ENCODE measurements around the gene JAZF1. TPM values are rescaled to one million over a fixed set of nuclear protein-coding genes. Genes with fewer than 3 reads are reported as not detected.

The JAZF1 gene
- total RNA-seq, 1 experiment from 2014 or later: 36.6 TPM

DNA sequence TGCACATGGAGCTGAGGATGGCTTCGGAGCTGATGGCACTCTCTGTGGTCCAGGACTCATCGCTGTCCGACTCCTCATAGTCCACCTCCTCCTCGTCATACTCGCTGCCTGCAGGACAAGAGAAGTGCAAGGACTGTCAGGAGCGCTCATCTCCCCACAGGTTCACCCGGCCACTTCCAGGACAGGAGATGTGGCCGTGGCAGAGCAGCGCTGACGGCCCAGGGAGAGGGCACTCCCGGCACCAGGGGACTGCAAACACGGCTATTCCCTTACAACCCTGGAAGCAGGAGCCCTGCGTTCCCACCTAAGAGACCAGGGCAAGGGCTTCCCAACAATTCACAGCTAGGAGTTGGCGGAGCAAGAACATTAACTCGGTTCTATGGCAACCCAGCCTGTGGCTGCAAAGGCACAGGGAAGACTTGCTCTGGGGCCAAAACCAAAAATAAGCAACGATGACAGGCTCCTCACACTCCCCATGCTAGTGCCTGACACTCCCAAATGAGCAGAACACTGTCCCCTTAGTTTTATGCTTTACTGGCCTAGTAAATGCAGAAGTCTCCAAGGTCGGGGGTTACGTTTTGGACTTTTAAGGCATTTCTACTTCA, 339.7 kb downstream of the JAZF1 start:
- peaks cover 17% of the 10 kb centered on the region; the same call in 1 of the 2 replicates for H3K36me3 ChIP-seq
- H3K4me3 ChIP-seq: no peak overlapping the region
- no peak overlapping the region for H3K27ac ChIP-seq
- DNase-seq (ENCODE audit: low read depth in 1 of 2, low spot score in 2 of 2): no peak
- H3K4me1 ChIP-seq (replicated peaks): no peaks in the 10 kb centered on the region
- H3K9me3 ChIP-seq (replicated peaks): no peaks in the 10 kb centered on the region
- H3K27me3 ChIP-seq (replicated peaks): no peaks in the 10 kb centered on the region

DNA sequence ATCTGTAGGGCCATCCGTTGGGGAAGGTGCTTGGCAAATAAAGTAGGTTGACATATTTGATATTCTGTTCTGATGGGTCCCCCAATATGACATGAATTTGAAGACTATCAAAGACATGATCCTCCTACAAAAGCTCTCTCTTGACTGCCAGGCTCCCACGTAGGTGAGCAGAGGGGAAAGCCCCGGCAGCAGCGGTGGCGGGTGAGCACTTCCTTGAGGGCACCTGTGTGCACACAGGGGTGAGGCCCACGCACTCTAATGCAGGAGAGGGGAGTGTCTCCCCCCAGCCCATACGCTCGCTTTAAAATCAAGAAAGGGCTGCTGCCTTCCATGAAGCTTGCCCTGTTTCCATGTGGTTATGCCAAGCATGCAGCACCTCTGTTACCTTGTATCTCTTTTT, 340.3 kb downstream of the JAZF1 start:
- H3K4me3 ChIP-seq: no peak overlapping the region
- H3K9me3 ChIP-seq (replicated peaks): no peaks in the 10 kb centered on the region
- peaks cover 18% of the 10 kb centered on the region; the same call in 1 of the 2 replicates for H3K36me3 ChIP-seq
- H3K4me1 ChIP-seq (replicated peaks): no peaks in the 10 kb centered on the region
- H3K27ac ChIP-seq: no peak overlapping the region
- no peaks in the 10 kb centered on the region for H3K27me3 ChIP-seq (replicated peaks)
- DNase-seq (ENCODE audit: low read depth in 1 of 2, low spot score in 2 of 2): no peak

DNA sequence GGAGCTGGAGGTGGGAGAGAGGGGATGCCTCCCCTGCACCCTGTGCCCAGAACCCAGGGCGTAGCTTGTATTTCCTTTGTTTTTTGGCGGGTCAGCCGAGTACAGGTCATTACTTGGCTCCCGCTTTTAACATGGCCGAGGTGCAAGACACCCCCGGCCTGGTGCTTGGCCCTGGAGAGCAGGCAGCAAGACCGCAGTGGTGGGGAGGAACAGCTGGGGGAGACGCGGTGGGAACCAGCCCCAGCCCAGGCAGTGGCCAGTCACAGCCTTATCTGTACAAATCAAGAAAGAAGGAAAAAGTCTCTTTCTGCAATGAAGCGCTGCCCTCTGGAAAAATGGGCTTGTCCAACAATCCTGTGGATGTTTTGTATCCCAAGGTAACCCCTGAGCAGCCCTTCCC, 341.5 kb downstream of the JAZF1 start:
- no peak for DNase-seq (ENCODE audit: low read depth in 1 of 2, low spot score in 2 of 2)
- no peaks in the 10 kb centered on the region for H3K4me1 ChIP-seq (replicated peaks)
- no peak overlapping the region for H3K4me3 ChIP-seq
- peaks cover 30% of the 10 kb centered on the region for H3K36me3 ChIP-seq
- no peaks in the 10 kb centered on the region for H3K9me3 ChIP-seq (replicated peaks)
- no peak overlapping the region for H3K27ac ChIP-seq
- no peaks in the 10 kb centered on the region for H3K27me3 ChIP-seq (replicated peaks)

DNA sequence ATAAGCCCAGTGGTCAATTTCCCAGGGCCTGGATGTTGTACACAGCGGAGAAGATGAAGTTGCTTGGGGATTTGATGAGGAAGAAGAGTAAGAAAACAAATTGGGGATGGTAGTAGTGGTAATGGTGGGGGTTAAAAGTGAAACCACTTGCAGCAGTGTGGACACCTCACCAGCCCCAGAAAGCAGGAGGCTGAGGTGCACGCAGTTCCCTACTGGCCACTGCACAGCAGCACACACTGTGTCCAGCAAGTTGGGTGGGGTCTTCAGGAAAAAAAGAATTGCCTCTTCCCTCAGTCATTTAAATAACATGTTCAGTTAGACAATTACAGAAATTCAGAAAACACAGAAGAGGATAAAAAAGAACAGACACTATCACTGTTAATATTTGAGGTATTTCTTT, 344.1 kb downstream of the JAZF1 start:
- no peak for DNase-seq (ENCODE audit: low read depth in 1 of 2, low spot score in 2 of 2)
- no peak overlapping the region for H3K4me3 ChIP-seq
- H3K27me3 ChIP-seq (replicated peaks): no peaks in the 10 kb centered on the region
- no peaks in the 10 kb centered on the region for H3K9me3 ChIP-seq (replicated peaks)
- no peaks in the 10 kb centered on the region for H3K4me1 ChIP-seq (replicated peaks)
- peaks cover 47% of the 10 kb centered on the region for H3K36me3 ChIP-seq
- no peak overlapping the region for H3K27ac ChIP-seq

DNA sequence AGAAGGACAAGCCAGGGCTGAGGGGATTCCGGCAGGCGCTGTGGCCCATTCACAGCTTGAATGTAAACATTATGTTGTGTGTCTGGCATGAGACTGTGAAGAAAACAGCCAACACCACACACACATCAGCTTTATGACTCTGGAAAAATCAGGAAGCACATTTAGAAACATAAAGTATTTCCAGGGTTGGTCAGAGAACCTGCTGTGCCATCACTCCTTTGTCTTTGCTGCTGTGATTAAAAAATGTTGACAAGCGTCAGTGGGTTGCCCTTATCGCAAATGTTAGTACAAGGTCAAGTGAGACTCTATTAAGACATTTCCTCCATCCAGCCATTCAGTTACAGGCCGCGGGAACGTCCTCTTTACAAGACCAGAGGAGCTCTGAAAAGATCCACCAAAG, 345.2 kb downstream of the JAZF1 start:
- no peaks in the 10 kb centered on the region for H3K4me1 ChIP-seq (replicated peaks)
- H3K9me3 ChIP-seq (replicated peaks): no peaks in the 10 kb centered on the region
- H3K4me3 ChIP-seq: no peak overlapping the region
- peaks cover 58% of the 10 kb centered on the region for H3K36me3 ChIP-seq
- no peak for DNase-seq (ENCODE audit: low read depth in 1 of 2, low spot score in 2 of 2)
- H3K27me3 ChIP-seq (replicated peaks): no peaks in the 10 kb centered on the region
- 0 out of 2 replicates have a peak overlapping the region, but pooled peaks have one; percentile 9 for H3K27ac ChIP-seq

DNA sequence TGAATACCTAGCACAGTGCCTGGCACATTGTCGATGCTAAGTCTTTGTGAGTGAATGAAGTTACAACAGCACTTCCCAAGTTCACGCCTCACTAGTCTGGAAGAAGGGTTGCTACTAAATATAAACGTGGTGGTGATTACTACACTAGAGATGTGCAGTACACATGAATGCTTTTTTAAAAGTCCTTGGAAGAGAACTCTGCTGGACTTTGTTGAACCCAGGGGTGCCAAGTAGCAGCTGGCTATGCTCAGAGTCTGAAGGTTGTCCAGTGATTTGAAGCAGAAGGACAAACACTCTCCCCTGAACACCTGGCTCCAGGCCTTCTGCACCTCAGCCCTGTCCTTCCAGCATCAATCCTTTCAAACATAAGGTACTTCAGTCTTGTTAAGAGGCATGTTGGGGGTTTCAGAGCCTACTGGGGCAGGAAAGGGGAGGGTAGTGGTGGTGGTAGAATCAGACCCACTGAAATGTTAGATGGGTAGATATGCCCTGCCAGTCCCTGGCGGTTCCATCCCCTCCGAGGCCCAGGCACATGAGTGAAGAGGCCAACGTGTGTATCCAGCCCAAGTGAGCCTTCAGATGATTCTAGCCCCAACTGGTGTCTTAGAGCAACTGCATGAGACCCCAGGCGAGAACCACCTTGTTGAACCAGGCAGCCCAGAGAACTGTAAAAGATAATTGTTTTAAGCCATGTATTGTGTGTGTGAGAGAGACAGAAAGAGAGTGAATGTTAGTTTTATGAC, 346.2 kb downstream of the JAZF1 start:
- no peak for DNase-seq (ENCODE audit: low read depth in 1 of 2, low spot score in 2 of 2)
- no peaks in the 10 kb centered on the region for H3K9me3 ChIP-seq (replicated peaks)
- H3K4me3 ChIP-seq: no peak overlapping the region
- no peaks in the 10 kb centered on the region for H3K27me3 ChIP-seq (replicated peaks)
- H3K36me3 ChIP-seq: peaks cover 57% of the 10 kb centered on the region
- no peak overlapping the region for H3K27ac ChIP-seq
- H3K4me1 ChIP-seq (replicated peaks): no peaks in the 10 kb centered on the region

DNA sequence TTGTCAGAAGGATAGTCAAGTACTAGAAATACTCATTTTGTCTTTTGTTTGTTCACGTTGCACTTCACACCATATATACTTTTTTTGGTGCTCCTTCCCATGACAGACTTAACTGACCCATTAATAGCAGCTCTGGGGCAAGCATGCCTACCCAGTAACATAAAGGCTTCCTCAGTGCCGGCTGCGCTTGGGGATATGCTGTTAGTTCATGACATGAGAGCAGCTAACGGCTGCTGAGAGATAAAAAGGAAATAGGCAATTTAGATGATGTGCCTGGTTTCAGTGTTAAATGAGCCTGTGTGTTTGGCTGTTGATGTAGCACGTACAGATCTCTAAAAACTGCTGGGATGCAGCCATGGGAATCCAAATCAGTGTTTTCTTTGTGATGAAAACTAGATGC, 354.2 kb downstream of the JAZF1 start:
- no peaks in the 10 kb centered on the region for H3K4me1 ChIP-seq (replicated peaks)
- H3K9me3 ChIP-seq (replicated peaks): no peaks in the 10 kb centered on the region
- H3K4me3 ChIP-seq: no peak overlapping the region
- H3K27ac ChIP-seq: no peak overlapping the region
- H3K27me3 ChIP-seq (replicated peaks): no peaks in the 10 kb centered on the region
- peaks cover 38% of the 10 kb centered on the region for H3K36me3 ChIP-seq
- no peak for DNase-seq (ENCODE audit: low read depth in 1 of 2, low spot score in 2 of 2)

DNA sequence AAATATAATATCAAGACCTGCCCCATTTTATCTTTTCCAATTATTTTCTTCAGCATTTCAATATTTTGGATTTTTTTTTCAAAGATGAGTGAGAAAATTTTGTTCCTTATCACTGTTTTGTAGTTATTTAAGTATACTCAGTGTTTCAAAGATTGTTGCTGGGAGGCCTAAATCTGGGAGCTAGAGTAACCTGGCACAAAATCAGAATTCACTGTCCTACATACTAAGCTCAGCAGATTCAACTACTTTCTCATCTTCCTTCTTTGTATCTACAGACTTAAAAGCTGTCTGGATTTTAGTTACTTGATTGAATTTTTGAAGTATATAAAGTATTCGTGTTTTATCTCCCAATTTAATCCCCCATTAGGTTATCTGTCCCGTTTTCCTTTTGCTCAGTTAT, 354.7 kb downstream of the JAZF1 start:
- peaks cover 33% of the 10 kb centered on the region for H3K36me3 ChIP-seq
- H3K27me3 ChIP-seq (replicated peaks): no peaks in the 10 kb centered on the region
- H3K27ac ChIP-seq: no peak overlapping the region
- no peaks in the 10 kb centered on the region for H3K9me3 ChIP-seq (replicated peaks)
- H3K4me1 ChIP-seq (replicated peaks): no peaks in the 10 kb centered on the region
- no peak overlapping the region for H3K4me3 ChIP-seq
- no peak for DNase-seq (ENCODE audit: low read depth in 1 of 2, low spot score in 2 of 2)

DNA sequence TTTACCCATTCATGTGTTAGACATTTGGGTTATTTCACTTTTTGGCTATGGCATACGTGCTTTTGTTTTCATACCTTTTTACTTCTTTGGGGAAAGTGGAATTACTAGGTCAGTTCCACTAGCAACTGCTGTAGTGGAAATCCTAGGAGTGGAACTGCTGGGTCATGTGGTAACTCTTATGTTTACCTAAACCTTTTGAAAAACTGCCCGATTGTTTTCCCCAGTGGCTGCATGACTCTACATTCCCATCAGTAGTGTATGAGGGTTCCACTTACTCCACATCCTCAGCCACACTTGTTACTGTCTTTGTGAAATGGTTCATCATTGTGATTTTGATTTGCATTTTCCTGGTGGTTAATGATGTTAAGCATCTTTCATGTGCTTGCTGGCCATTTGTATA, 358.4 kb downstream of the JAZF1 start:
- H3K36me3 ChIP-seq: peaks cover 47% of the 10 kb centered on the region

DNA sequence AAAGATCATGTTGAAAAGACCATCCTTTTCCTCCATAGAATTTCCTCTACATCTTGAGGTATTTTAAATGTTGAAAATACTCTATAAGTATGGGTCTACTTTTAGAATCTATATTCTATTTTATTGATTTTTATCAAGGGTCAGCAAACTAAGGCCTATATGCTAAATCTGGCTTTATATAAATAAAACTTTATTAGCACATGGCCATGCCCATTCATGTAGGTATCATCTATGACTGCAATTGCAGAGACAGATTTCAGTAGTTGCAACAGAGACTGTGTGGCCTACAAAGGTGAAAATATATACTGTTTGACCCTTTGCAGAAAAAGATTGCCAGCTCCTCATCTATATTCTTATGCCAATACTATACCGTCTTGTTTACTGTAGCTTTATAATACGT, 367.9 kb downstream of the JAZF1 start:
- H3K36me3 ChIP-seq: peaks cover 20% of the 10 kb centered on the region
- no peaks in the 10 kb centered on the region for H3K27me3 ChIP-seq (replicated peaks)
- DNase-seq (ENCODE audit: low read depth in 1 of 2, low spot score in 2 of 2): no peak
- H3K4me1 ChIP-seq (replicated peaks): peaks cover 10% of the 10 kb centered on the region
- H3K27ac ChIP-seq: no peak overlapping the region
- H3K4me3 ChIP-seq: no peak overlapping the region
- no peaks in the 10 kb centered on the region for H3K9me3 ChIP-seq (replicated peaks)

More for the DNA sequence above, 358.4 kb downstream of the JAZF1 start:
- Histone ChIP-seq H3K4me1 (replicated peaks) (no peaks in the 10 kb centered on the region), H3K4me3 (no peak overlapping the region), H3K27me3 (replicated peaks) (no peaks in the 10 kb centered on the region), H3K9me3 (replicated peaks) (no peaks in the 10 kb centered on the region), H3K27ac (no peak overlapping the region)
- DNase-seq (ENCODE audit: low read depth in 1 of 2, low spot score in 2 of 2): no peak

DNA sequence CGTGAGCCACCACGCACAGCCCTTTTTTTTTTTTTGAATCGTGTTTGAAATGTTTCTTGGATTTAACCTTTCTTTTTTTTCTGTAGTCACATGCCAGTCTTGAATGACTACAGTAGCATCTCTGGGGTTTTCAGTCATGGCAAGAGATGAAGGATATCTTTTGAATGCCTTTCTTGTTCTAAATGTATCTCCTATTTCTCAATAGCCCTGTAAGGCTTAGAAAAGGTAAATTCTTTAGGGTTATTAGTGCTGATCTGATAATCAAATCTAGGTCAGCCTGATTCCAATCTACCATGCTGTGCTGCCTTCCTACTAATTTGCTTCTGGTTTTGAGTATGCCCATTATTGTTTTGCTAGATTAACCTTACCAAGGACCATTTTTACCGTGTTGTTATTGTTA, 370.4 kb downstream of the JAZF1 start:
- no peak for DNase-seq (ENCODE audit: low read depth in 1 of 2, low spot score in 2 of 2)
- no peak overlapping the region for H3K27ac ChIP-seq
- peaks cover 12% of the 10 kb centered on the region; the same call in 1 of the 2 replicates for H3K36me3 ChIP-seq

DNA sequence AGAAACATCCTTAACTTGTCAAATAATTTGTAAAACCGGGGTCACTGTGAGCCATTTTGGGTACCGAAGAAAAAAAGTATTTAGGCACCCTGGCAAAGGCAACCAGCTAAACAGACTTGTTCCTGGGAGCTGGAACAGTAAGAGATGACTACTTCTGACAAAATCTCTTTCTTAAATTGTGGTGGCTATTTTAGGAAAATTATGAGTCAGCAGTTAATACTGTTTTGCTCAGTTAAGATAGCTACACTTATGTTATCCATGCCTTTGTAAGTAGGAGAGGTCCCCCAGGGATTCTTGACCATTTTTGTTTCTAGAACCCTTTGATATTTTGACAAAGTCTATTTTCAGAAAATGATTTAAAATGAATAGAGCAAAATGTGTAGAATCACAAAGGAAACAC, 372.0 kb downstream of the JAZF1 start:
- Histone ChIP-seq H3K9me3 (replicated peaks) (no peaks in the 10 kb centered on the region), H3K4me1 (replicated peaks) (peaks cover 10% of the 10 kb centered on the region), H3K27me3 (replicated peaks) (no peaks in the 10 kb centered on the region), H3K36me3 (peaks cover 12% of the 10 kb centered on the region; the same call in 1 of the 2 replicates), H3K27ac (no peak overlapping the region), H3K4me3 (no peak overlapping the region)
- DNase-seq (ENCODE audit: low read depth in 1 of 2, low spot score in 2 of 2): no peak

More for the DNA sequence above, 370.4 kb downstream of the JAZF1 start:
- Histone ChIP-seq H3K4me1 (replicated peaks) (peaks cover 10% of the 10 kb centered on the region), H3K27me3 (replicated peaks) (no peaks in the 10 kb centered on the region), H3K4me3 (no peak overlapping the region), H3K9me3 (replicated peaks) (no peaks in the 10 kb centered on the region)

DNA sequence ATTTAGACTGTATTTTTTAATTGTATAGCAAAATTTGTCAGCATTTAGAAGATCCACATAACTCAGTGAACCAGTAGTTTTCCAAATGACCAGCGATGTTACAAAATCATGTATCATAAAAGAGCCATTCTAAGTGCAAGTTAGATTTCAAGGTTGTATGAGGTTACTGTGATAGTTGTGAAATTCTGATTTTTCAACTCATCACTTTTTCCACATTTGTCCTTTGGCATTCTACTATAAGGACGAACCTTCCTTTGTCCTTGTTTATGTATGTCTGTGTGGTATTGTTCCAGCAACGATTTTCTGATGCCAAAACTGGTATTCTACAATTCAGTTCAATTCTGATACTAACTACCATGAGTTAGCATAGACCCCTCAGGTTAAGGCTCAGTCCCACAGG, 376.5 kb downstream of the JAZF1 start:
- Histone ChIP-seq H3K27me3 (replicated peaks) (no peaks in the 10 kb centered on the region), H3K27ac (no peak overlapping the region), H3K9me3 (replicated peaks) (no peaks in the 10 kb centered on the region), H3K4me1 (replicated peaks) (peaks cover 10% of the 10 kb centered on the region), H3K36me3 (peaks cover 11% of the 10 kb centered on the region), H3K4me3 (no peak overlapping the region)
- DNase-seq (ENCODE audit: low read depth in 1 of 2, low spot score in 2 of 2): no peak

DNA sequence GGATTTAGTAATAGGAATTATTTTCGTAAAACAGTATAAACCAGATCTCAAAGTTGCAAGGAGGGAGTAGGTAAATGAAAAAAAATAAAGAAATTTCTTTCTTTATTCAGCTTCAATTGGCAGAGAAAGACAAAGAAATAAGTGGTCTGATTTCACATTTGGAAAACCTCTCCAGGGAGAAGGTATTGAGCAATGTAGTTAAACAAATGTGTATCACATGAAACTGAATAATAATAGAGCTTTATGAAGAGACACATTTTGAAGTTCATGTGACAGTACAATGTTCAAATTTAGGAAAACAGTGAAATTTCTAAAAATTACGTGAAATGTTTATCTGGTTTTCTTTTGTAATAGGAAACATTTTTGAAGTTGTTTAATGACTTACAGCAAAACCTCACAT, 377.6 kb downstream of the JAZF1 start:
- peaks cover 3% of the 10 kb centered on the region; the same call in 1 of the 2 replicates for H3K4me1 ChIP-seq (replicated peaks)
- peaks cover 11% of the 10 kb centered on the region for H3K36me3 ChIP-seq
- H3K27ac ChIP-seq: no peak overlapping the region
- no peaks in the 10 kb centered on the region for H3K9me3 ChIP-seq (replicated peaks)
- DNase-seq (ENCODE audit: low read depth in 1 of 2, low spot score in 2 of 2): no peak
- no peak overlapping the region for H3K4me3 ChIP-seq
- no peaks in the 10 kb centered on the region for H3K27me3 ChIP-seq (replicated peaks)
